HepG2 (cell line): ENCODE measurements around the gene C20orf204. TPM values are rescaled to one million over a fixed set of nuclear protein-coding genes. Genes with fewer than 3 reads are reported as not detected.

Experiments used
- ATF7-NPFF ChIP-seq: sonication (generic); formaldehyde crosslinking; IDR thresholded peaks from 2 replicates; pipeline ENCODE4 v1.8.1; 2023; ENCODE audit warnings: mild to moderate bottlenecking, low read depth, missing genetic modification reagents, moderate library complexity
- ATRX ChIP-seq: sonication (generic); formaldehyde crosslinking; IDR thresholded peaks from 2 replicates; pipeline ENCODE4 v1.4.0; 2020; ENCODE audit warnings: missing genetic modification reagents, borderline replicate concordance
- GTF2F1 ChIP-seq: fragments of 150-350 bp; IDR thresholded peaks from 2 replicates; pipeline ENCODE4 v1.6.1; 2014; ENCODE audit warnings: low read length
- HNF4A ChIP-seq: sonication (generic); formaldehyde crosslinking; IDR thresholded peaks from 2 replicates; pipeline ENCODE4 v1.4.0; 2020; ENCODE audit warnings: missing genetic modification reagents
- ISL2 ChIP-seq: sonication (generic); formaldehyde crosslinking; IDR thresholded peaks from 2 replicates; pipeline ENCODE4 v1.5.0; 2020; ENCODE audit warnings: missing genetic modification reagents
- KDM6A ChIP-seq: IDR thresholded peaks from 2 replicates; pipeline ENCODE4 v1.6.1; 2016; ENCODE audit warnings: low read depth
- MAFK ChIP-seq, 2 experiments: IDR thresholded peaks in 1 of 2; conservative IDR thresholded peaks in 1 of 2; 2 replicates each; pipeline ENCODE4 v1.6.1; 2011; ENCODE audit warnings: improper control_type of control experiment in 2 of 2, low read length in 2 of 2
- NKX3-1 ChIP-seq: sonication (generic); formaldehyde crosslinking; IDR thresholded peaks from 2 replicates; pipeline ENCODE4 v1.5.0; 2020; ENCODE audit warnings: missing genetic modification reagents
- PAWR ChIP-seq: sonication (generic); formaldehyde crosslinking; IDR thresholded peaks from 2 replicates; pipeline ENCODE4 v1.4.0; 2020; ENCODE audit warnings: missing genetic modification reagents, mild to moderate bottlenecking, borderline replicate concordance
- SAFB2 ChIP-seq: sonication (generic); formaldehyde crosslinking; IDR thresholded peaks from 2 replicates; pipeline ENCODE4 v1.5.1; 2020; ENCODE audit warnings: missing genetic modification reagents, low read depth, mild to moderate bottlenecking, borderline replicate concordance
- SMC3 ChIP-seq: IDR thresholded peaks from 2 replicates; pipeline ENCODE4 v1.6.1; 2011; ENCODE audit warnings: low read length, improper control_type of control experiment
- SP2 ChIP-seq: sonication (generic); formaldehyde crosslinking; IDR thresholded peaks from 2 replicates; pipeline ENCODE4 v1.5.1; 2020; ENCODE audit warnings: mild to moderate bottlenecking, missing genetic modification reagents
- TBL1XR1 ChIP-seq: fragments of 150-350 bp; IDR thresholded peaks from 2 replicates; pipeline ENCODE4 v1.6.1; 2014; ENCODE audit warnings: borderline replicate concordance, low read length; ENCODE audit not compliant: partially characterized antibody
- ZBTB44 ChIP-seq: sonication (generic); formaldehyde crosslinking; IDR thresholded peaks from 2 replicates; pipeline ENCODE4 v1.4.0; 2020; ENCODE audit warnings: missing genetic modification reagents
- ZNF264 ChIP-seq: sonication (generic); formaldehyde crosslinking; IDR thresholded peaks from 2 replicates; pipeline ENCODE4 v1.4.0; 2020; ENCODE audit warnings: missing genetic modification reagents
- ZNF407 ChIP-seq: sonication (generic); formaldehyde crosslinking; IDR thresholded peaks from one replicate; pipeline ENCODE4 v1.5.1; 2020; ENCODE audit warnings: mild to moderate bottlenecking, missing genetic modification reagents; ENCODE audit errors: not compliant biosample characterization
- ZNF563 ChIP-seq: sonication (generic); formaldehyde crosslinking; IDR thresholded peaks from 2 replicates; pipeline ENCODE4 v1.8.0; 2022; ENCODE audit warnings: mild to moderate bottlenecking, moderate library complexity, missing genetic modification reagents
- polyA plus RNA-seq, 8 experiments: library from polyadenylated mRNA; depleted of rRNA in 3 of 8; stranded (reverse) in 7 of 8; unstranded in 1 of 8; fragments of >200 nt; fragmentation: Illumina TruSeq in 4 of 8; extraction: Trizol in 4 of 8; gene quantifications; 2 replicates each; pipeline versions ENCODE4 v1.2.1 to v1.2.3, GENCODE V29; 2011 to 2016; ENCODE audit warnings: low read depth in 4 of 8, missing spikeins in 1 of 8, mixed read lengths in 1 of 8; ENCODE audit not compliant: insufficient read depth in 1 of 8
- total RNA-seq, 5 experiments: library from RNA; depleted of rRNA; stranded (reverse); fragments of >200 nt; fragmentation: Illumina TruSeq; extraction: Trizol; gene quantifications; 2 replicates each; pipeline ENCODE4 v1.2.3, GENCODE V29; 2016; ENCODE audit warnings: low read depth in 1 of 5
- TF ChIP-seq, protein P1 (sequence below): IDR thresholded peaks from 2 replicates; pipeline ENCODE4 v1.6.1; 2016; ENCODE audit warnings: mild to moderate bottlenecking

The C20orf204 gene
- total and polyA plus RNA-seq, 2 of the 13 experiments (the other 11 are each of a cell fraction or from before 2014, with no cell fraction given), result 22.1 to 80.0 TPM

GRCh38 chr20:64053841-64054661 is 18.1 kb downstream of the C20orf204 start (continued):
- TF ChIP-seq GTF2F1 (no peak), ZBTB44 (CRISPR knock-in tag) (no peak), NKX3-1 (CRISPR knock-in tag) (no peak; the same call in none of the 2 replicates), ZNF563 (CRISPR knock-in tag) (peak; percentile 22; the same call in 1 of the 2 replicates), ISL2 (peak; percentile 68; the same call in 1 of the 2 replicates), ATRX (CRISPR knock-in tag) (0 out of 2 replicates have a peak, but pooled peaks have one; percentile 75), SP2 (CRISPR knock-in tag) (no peak; the same call in 1 of the 2 replicates), SMC3 (peak; percentile 66), KDM6A (peak; percentile 29; the same call in 1 of the 2 replicates), HNF4A (CRISPR knock-in tag) (peak; percentile 84), ATF7-NPFF (no peak), ZNF264 (peak; percentile 93), TBL1XR1 (no peak), SAFB2 (no peak; the same call in 1 of the 2 replicates), MAFK (conservative IDR thresholded peaks at IDR 0.05 in 1 of 2, IDR thresholded peaks at IDR 0.05 in 1 of 2; ENCODE audit: low read length in 2 of 2) (no peak), PAWR (CRISPR knock-in tag) (no peak), ZNF407 (no peak)
- TF ChIP-seq, protein P1, sequence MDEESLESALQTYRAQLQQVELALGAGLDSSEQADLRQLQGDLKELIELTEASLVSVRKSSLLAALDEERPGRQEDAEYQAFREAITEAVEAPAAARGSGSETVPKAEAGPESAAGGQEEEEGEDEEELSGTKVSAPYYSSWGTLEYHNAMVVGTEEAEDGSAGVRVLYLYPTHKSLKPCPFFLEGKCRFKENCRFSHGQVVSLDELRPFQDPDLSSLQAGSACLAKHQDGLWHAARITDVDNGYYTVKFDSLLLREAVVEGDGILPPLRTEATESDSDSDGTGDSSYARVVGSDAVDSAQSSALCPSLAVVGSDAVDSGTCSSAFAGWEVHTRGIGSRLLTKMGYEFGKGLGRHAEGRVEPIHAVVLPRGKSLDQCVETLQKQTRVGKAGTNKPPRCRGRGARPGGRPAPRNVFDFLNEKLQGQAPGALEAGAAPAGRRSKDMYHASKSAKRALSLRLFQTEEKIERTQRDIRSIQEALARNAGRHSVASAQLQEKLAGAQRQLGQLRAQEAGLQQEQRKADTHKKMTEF (CRISPR knock-in tag), result peak; percentile 96
